GM18502 (cell line): ENCODE data around the gene ADISSP.

Experiments used
- ATAC-seq: cut with Tn5 transposase; IDR thresholded peaks from one replicate; pipeline ENCODE4 v1.9.1; 2021; ENCODE audit warnings: mild to moderate bottlenecking; ENCODE audit not compliant: unreplicated experiment, poor library complexity

ADISSP gene

GRCh38 chr20:3740615-3741301 is 26.8 kb downstream of the ADISSP start:
- no peak for ATAC-seq

DNA sequence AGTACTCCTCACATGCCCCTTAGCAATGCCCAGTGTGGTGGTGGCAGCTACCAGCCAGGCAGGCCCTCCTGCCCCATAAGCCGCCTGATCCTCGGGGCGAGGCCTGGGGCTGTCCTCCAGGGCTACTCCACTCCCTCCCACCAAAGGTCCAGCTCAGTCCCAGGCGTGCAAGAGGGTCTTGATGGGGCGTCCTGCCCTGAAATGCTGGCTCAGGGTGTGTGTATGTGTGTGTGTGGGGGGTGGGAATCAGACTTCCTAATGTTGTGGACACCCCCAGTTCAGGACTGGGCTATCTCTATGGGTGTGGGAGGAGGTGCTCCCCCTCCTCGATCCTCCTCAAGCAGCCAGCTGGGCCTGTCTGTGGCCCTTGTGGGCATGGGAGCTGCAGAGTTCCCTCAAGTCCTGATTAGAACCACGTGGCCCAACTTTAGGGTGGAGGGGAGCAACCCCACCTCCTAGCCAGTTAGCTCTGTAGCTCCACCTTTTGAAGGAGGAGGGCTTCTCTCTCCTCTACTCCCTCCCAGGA is 27.6 kb downstream of the ADISSP start:
- ATAC-seq, result no peak

- ATAC-seq, result no peak
These were observed 28.3 kb downstream of the ADISSP start for GRCh38 chr20:3739054-3739925.

- no peak for ATAC-seq
These were observed 29.2 kb downstream of the ADISSP start for GRCh38 chr20:3738111-3739053.

GRCh38 chr20:3735768-3736167 is 31.8 kb downstream of the ADISSP start:
- no peak for ATAC-seq

- ATAC-seq, result no peak
These were observed 33.3 kb downstream of the ADISSP start for GRCh38 chr20:3734111-3734843.

DNA sequence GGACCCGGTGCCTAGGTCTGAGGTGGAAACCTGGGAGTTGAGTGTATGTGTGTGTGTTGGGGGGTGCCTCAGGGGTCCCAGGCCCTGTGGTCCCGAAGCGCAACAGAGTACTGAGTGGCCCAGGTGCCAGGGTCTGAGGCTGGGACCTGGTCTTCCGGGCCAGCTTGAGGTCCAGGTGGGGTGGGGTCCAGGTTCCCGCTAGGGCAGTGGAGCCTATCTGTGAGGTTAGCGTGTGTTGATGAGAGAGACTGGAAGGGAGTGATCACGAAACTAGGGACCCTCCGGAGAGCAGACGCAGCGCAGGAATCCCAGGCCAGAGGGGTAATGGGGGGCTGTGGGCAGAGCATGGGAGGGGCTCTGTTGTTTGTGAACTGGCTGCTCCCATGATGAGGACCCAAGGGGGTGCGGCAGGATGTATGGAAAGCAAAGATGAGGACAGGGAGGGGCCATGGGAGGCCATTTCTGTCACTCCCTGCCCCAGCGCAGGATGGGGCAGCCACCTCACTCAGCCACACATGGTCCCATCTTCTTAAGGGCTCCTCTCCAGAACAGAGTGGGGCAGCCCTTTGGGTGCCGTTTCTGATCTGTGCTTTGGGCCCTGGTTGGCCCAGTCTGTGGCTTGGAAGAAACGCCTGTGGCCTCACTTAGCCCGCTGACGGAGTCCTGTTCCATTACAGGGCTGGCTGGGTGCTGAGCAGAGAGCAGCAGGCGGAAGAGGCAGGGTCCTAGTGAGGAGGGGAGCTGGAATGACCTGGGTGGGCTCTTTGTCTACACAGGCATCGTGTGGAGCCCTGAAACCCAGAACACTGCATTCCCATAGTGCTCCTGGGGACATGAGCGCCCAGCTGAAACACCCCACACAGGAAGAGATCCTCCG is 34.2 kb downstream of the ADISSP start:
- ATAC-seq, result no peak

DNA sequence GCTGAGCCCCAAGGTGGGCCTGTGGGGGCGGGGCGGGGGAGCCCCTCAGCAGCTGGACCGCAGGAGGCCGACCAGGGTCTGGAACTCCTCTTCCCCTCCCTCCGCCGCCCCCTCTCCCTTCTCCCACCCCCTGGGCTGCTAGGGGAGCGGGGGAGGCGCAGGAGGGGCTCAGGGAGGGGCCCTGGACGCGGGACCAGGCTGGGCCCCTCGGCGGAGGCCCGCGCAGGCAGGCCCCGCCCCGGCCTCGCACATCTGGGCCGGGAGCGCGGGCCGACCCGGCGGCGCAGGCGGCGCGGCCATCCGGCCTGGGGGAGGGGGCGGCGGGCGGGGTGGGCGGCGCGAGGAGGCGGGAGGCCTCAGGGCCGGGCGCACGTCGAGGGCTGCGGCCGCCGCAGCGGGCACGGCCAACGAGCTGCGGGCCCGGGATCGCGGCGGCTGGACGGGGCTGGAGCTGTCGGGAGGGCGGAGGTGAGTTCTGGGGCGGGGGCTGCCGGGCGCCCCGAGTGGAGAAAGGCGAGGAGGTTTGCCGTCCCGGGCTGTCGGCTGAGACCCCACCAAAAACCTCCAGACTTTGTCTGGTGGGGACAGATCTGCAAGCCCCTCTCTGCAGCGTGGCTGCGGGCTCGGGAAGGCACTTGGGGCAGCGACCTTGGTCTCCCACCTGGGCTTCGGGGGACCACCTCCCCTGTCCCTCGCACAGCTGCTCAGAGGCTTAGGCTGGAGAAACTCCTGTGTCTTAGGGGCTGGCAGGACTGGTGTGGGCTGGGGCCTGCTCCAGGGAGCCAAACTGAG is 35.0 kb downstream of the ADISSP start, which contains the start of gene HSPA12B:
Gene HSPA12B, plus strand, starts transcription at position 359 of the 792 bp plus-strand sequence. CDS start 5,990 bp downstream, outside the sequence.
- ATAC-seq, result no peak

DNA sequence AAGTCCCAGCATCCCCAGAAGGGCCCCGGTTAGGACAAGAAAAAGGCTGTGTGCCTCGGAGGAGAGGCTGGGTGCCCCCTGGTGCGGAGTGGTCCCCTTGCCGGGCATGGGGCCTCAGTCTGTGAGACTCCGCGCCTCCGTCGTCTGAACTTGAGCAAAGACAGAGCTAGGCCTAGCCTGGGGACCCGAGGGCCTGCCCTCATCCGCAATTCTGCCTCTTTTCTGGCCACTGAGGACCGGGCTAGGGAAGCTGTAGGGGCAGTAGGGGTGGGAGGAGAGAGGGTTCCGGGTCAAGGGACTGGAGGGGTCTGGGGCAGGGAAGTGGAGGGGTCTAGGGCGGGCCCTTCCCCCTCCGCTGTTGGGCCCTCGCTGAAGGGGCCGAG is 35.6 kb downstream of the ADISSP start:
- no peak for ATAC-seq

- ATAC-seq, result no peak
These were observed 36.5 kb downstream of the ADISSP start for GRCh38 chr20:3730803-3731672.

DNA sequence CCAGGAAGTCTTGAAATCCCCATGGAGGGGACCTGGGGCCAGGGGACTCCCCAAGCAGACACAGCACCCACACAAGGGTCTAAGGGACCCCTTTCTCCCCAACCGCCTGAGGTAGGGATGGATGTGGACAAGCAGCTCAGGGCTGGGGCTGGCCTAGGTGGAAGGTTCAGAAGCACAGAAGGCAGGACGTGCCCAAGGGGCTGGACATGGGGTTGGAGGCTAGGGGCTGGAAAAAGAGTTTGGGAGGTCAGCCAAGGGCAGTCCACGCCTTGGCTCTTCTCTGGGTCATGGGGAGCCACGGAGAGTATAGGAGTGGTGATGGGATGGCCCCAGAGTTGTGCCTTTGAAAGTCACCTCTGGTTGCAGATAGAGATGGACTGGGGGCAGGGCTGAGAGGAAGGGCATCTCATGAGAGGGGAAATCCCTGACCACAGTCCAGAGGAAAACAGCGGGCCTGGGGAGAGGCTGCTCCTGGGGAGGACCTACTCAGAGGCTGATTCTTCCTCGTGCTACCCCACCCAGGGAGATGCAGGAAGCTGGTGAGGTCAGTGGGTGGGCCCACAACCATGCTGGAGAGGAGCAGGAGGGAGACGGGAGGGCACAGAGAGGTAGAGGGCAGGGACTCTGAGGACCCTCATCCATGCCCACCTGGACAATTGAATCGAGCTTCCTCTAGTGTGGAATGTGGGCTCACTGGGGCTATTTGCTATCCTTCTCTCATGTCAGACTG is 37.6 kb downstream of the ADISSP start:
- ATAC-seq, result no peak

DNA sequence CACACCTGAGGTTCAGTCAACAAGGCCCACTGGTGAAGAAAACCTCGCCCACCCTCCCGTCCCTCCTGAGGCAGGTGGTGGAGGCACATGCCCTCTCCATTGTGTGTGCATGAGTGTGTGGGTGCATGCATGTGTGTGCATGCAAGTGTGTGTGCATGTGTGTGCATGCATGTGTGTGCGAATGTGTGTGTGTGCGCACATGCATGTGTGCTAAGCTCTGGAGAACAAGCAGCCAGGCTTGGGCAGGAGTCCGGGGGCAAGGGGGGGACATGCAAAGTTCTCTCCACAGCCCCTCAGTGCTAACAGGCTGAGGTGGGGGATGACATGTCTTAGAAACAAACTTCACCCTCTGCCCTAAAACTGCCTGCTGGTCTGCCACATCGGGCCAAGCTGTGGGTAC is 38.2 kb downstream of the ADISSP start:
- no peak for ATAC-seq

DNA sequence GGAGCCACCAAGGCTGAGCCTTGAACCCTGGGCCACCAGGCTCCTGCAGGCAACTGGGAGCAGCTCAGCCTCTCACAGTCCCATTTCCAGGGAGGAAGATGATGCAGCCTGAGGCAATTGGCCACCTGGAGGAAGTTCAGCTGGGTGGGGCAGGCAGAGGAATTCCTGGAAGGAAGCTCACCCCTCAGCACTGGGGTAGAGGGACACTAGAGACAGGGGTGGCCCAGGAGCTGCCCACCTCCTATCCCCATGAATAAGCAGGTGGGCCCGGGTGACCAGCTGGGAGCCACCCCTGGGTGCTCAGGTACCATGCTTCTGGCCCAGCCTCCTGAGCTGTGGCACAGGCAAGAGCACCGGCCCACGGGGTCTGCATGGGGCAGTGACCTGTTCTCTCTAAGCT is 38.7 kb downstream of the ADISSP start:
- ATAC-seq, result no peak

DNA sequence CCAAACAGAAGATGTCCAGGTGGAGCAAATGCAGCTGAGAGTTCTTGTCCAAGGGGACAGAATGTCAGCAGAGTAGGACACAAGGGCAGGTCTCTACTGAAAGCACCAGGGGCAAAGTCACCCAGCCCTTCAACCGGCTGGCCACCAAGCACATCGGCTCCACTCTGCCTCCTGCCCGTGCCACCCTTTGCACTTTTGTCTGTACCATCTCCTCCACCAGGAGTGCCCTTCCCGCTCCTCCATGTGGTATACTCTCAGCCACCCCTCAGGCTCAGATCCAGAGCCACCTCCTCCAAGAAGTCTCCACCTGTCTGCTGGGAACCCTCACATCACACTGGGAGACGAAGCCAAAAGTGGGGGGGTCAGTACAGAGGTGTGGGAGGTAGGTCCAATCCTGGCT is 39.2 kb downstream of the ADISSP start:
- ATAC-seq, result no peak

DNA sequence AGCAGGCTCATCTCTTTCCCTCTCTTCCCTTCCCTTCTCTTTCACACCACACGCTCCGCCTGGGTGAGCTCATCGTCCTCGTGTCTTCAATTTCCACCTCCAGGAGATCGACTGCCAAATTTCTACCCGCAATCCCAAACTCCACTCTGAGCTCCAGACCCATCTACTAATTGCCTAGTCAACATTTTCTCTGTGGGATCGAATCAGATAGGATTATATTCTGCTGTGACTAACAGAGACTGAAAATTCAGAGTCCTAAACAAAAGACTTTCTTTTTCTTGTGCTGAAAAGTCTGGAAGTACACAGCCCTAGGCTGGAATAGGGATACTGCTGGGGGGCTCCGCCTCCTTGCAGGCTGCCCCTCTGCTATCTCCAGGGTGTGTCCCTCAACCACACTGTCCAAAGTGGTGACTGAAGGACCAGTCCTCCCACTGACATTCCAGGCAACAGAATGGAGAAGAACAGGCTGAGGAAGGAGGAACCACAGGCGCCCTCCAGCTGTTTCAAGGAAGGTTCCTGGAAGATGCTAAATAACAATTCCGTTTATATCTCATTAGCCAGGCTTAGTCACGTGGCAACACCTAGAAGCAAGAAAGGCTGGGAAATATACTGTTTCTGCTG is 40.0 kb downstream of the ADISSP start:
- no peak for ATAC-seq

GRCh38 chr20:3724356-3724755 is 43.2 kb downstream of the ADISSP start:
- no peak for ATAC-seq
